Nephron (organoid): ENCODE measurements around the gene FBXO28.

Experiments used
- H3K27ac Mint-ChIP-seq, 3 experiments: 2 replicates each; pipeline ENCODE4 v1.8.0; 2020; ENCODE audit warnings: mixed read lengths in 3 of 3, mild to moderate bottlenecking in 2 of 3, moderate library complexity in 1 of 3
- H3K27me3 Mint-ChIP-seq: 2 replicates; pipeline ENCODE4 v1.8.0; 2021; ENCODE audit warnings: low read depth, mild to moderate bottlenecking, moderate library complexity, mixed read lengths
- H3K36me3 Mint-ChIP-seq: 2 replicates; pipeline ENCODE4 v1.8.0; 2020; ENCODE audit warnings: low read depth, mixed read lengths
- H3K4me1 Mint-ChIP-seq: 2 replicates; pipeline ENCODE4 v1.8.0; 2020; ENCODE audit warnings: mixed read lengths
- H3K4me3 Mint-ChIP-seq, 3 experiments: 2 replicates each; pipeline ENCODE4 v1.8.0; 2020; ENCODE audit warnings: mild to moderate bottlenecking in 3 of 3, mixed read lengths in 3 of 3, moderate library complexity in 2 of 3
- H3K9me3 Mint-ChIP-seq: 2 replicates; pipeline ENCODE4 v1.8.0; 2020; ENCODE audit warnings: mixed read lengths
- TF ChIP-seq, protein P1 (sequence below), 3 experiments: fragments of 200-600 bp; sonication (generic); IDR thresholded peaks; one replicate each; pipeline ENCODE4 v1.5.0; 2021; ENCODE audit warnings: antibody characterized with exemption in 3 of 3; ENCODE audit not compliant: unreplicated experiment in 3 of 3

Gene FBXO28

DNA sequence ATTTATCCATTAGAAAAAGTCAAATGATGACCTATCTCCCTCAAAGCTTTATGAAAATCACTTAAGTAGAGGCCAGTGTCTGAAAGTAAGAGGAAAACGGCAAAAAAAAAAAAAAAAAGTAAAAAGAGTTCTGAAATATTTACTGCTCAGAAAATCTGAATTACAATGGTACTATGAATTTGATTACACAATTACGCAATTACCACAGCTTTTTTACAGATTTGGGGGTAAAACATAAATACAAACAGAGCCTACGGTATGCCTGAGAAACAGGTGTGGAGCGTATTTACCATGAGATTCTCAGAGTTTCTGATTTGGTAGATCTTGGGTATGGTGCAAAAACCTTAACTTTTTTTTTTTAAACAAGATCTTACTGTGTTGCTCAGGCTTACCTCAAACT lies 15.9 kb upstream of the FBXO28 start:
- peaks cover 26% of the 10 kb centered on the region for H3K27me3 Mint-ChIP-seq
- H3K9me3 Mint-ChIP-seq, result peaks cover 6% of the 10 kb centered on the region
- no peaks in the 10 kb centered on the region for H3K4me1 Mint-ChIP-seq
- H3K27ac Mint-ChIP-seq, result no peak overlapping the region
- H3K4me3 Mint-ChIP-seq, result no peak overlapping the region
- TF ChIP-seq, protein P1, sequence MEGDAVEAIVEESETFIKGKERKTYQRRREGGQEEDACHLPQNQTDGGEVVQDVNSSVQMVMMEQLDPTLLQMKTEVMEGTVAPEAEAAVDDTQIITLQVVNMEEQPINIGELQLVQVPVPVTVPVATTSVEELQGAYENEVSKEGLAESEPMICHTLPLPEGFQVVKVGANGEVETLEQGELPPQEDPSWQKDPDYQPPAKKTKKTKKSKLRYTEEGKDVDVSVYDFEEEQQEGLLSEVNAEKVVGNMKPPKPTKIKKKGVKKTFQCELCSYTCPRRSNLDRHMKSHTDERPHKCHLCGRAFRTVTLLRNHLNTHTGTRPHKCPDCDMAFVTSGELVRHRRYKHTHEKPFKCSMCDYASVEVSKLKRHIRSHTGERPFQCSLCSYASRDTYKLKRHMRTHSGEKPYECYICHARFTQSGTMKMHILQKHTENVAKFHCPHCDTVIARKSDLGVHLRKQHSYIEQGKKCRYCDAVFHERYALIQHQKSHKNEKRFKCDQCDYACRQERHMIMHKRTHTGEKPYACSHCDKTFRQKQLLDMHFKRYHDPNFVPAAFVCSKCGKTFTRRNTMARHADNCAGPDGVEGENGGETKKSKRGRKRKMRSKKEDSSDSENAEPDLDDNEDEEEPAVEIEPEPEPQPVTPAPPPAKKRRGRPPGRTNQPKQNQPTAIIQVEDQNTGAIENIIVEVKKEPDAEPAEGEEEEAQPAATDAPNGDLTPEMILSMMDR (IDR thresholded peaks at IDR 0.05; ENCODE audit: unreplicated experiment in 3 of 3), result no peak
- no peaks in the 10 kb centered on the region for H3K36me3 Mint-ChIP-seq

DNA sequence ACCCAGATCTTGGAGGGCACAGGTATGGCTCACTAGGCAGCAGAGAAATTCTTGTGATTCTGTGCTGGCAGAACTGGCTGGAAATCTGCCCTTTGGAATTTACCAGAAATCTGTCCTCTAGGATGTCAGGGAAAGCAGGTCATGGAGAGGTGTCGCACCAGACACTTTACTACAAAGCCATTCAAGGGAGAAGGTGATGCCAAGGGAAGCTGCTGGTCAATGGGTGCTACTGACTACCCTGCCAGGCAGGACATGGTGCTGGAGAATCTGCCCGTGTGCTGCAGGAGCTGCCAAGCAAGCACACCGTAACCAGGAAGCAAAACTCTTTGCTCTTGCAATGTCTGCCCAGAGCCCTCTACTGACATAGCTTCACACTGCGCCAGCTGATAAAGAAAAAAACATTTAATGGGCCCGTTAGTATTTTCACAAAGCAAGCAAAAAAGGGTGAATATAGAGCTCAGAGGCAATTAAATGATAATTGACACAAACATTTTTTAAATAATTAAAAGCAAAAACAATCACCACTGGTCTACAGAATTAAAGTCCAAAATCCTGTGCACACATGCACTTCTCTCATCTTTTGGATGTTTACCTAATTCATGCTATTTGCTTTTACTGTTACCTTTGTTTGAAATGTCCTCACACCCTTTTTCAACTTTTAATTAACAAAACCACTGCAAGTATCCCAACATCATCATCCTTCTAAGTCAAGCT lies 7.2 kb upstream of the FBXO28 start:
- TF ChIP-seq, protein P1 (IDR thresholded peaks at IDR 0.05; ENCODE audit: unreplicated experiment in 3 of 3), result peak in 2 of 3 experiments; percentile 29 to 35
- no peaks in the 10 kb centered on the region for H3K4me1 Mint-ChIP-seq
- no peak overlapping the region for H3K4me3 Mint-ChIP-seq
- H3K9me3 Mint-ChIP-seq, result no peaks in the 10 kb centered on the region
- no peak overlapping the region for H3K27ac Mint-ChIP-seq
- H3K36me3 Mint-ChIP-seq, result no peaks in the 10 kb centered on the region
- peaks cover 21% of the 10 kb centered on the region for H3K27me3 Mint-ChIP-seq

DNA sequence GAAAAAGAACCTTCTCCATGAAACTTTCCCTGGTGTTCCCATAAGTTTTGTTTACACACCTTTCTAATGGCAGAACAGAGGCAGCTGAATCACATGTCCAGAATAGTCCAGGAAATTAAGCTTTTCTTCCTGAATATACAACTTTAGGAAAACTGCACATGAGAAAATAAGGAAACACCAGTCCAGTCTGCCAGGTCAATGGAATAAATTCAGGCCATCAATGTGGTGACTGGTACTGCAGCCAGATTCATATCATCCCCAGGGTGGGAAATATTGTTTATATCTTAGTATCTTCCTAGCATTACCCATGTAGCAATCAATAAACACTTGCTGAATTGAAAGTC lies 6.7 kb upstream of the FBXO28 start:
- Mint-ChIP-seq H3K27me3 (peaks cover 21% of the 10 kb centered on the region), H3K4me3 (no peak overlapping the region), H3K4me1 (no peaks in the 10 kb centered on the region), H3K36me3 (no peaks in the 10 kb centered on the region), H3K27ac (no peak overlapping the region), H3K9me3 (no peaks in the 10 kb centered on the region)
- TF ChIP-seq, protein P1 (IDR thresholded peaks at IDR 0.05; ENCODE audit: unreplicated experiment in 3 of 3), result no peak

DNA sequence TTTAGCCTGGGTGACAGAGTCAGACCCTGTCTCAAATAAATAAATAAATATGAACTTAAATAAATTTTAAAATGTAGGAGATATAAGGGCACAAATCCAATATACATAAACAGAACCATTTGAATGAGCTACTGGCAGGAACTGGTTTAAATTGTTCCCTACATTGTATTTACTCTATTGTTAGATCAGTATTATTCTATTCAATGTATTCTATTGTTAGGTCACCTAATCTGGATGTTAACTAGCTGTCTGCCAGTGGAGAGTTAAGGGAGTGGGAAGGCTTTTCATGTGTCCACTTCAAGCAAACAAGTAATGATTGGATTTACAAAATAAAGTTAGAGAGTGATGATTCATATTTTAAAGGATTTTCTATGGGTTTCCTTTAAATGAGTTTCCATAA lies 4.9 kb upstream of the FBXO28 start:
- H3K36me3 Mint-ChIP-seq, result no peaks in the 10 kb centered on the region
- H3K9me3 Mint-ChIP-seq, result no peaks in the 10 kb centered on the region
- no peak overlapping the region for H3K27ac Mint-ChIP-seq
- peaks cover 7% of the 10 kb centered on the region for H3K4me1 Mint-ChIP-seq
- TF ChIP-seq, protein P1 (IDR thresholded peaks at IDR 0.05; ENCODE audit: unreplicated experiment in 3 of 3), result no peak
- peaks cover 21% of the 10 kb centered on the region for H3K27me3 Mint-ChIP-seq
- H3K4me3 Mint-ChIP-seq, result no peak overlapping the region

DNA sequence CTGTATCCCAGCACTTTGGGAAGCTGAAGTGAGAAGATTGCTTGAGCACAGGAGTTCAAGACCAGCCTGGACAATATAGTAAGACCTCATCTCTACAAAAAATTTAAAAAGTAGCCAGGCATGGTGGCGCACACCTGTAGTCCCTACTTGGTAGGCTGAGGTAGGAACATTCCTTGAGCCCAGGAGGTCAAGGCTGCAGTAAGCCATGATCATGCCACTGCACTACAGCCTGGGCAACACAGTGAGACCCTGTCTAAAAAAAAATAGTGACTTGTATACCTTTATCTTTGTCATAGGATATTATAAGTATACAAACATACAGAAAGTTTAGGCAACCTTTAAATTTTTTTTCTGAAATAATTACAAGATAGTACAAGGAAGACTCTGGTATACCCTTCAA lies 3.9 kb upstream of the FBXO28 start:
- Mint-ChIP-seq H3K36me3 (no peaks in the 10 kb centered on the region), H3K27ac (no peak overlapping the region), H3K27me3 (peaks cover 21% of the 10 kb centered on the region), H3K4me3 (no peak overlapping the region), H3K9me3 (no peaks in the 10 kb centered on the region), H3K4me1 (peaks cover 8% of the 10 kb centered on the region)
- TF ChIP-seq, protein P1 (IDR thresholded peaks at IDR 0.05; ENCODE audit: unreplicated experiment in 3 of 3), result no peak

DNA sequence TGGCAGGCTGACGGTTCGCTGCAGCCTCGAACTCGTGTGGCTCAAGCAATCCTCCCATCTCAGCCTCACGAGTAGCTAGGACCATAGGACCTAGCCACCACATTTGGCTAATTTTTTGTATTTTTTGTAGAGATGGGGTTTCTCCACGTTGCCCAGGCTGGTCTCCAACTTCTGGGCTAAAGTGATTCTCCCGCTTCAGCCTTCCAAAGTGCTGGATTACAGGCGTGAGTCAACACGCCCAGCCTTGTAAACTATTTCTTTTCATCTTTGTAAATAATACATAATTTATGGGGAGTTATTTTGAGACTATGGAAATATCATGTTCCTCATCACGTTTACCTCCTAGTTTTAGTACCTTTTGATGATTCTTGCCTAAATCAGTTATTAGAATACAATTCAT lies 906 bp upstream of the FBXO28 start:
- Mint-ChIP-seq H3K27ac (no peak overlapping the region), H3K4me1 (peaks cover 24% of the 10 kb centered on the region), H3K36me3 (no peaks in the 10 kb centered on the region), H3K4me3 (no peak overlapping the region), H3K9me3 (no peaks in the 10 kb centered on the region), H3K27me3 (peaks cover 8% of the 10 kb centered on the region)
- TF ChIP-seq, protein P1 (IDR thresholded peaks at IDR 0.05; ENCODE audit: unreplicated experiment in 3 of 3), result no peak
